Neural progenitor cell (in vitro differentiated cells): Measurements from ENCODE around the gene BRD2. TPM values are rescaled to one million over a fixed set of nuclear protein-coding genes. Genes with fewer than 3 reads are reported as not detected.

Experiments used
- DNase-seq: peaks from one replicate; pipeline ENCODE4 v3.0.0-alpha.2; 2016; ENCODE audit warnings: low spot score
- H2AFZ ChIP-seq: fragments of 200-600 bp; sonication (generic); replicated peaks from 2 replicates; pipeline ENCODE4 v1.6.1; 2016; ENCODE audit warnings: antibody characterized with exemption
- H3F3A ChIP-seq: fragments of 200-600 bp; sonication (generic); 2 replicates; pipeline ENCODE4 v1.6.1; 2016; ENCODE audit warnings: antibody characterized with exemption, low read depth
- H3K27ac ChIP-seq: fragments of 200-600 bp; sonication (generic); 2 replicates; pipeline ENCODE4 v1.5.1; 2016; ENCODE audit warnings: mild to moderate bottlenecking
- H3K27me3 ChIP-seq: fragments of 200-600 bp; sonication (generic); 2 replicates; pipeline ENCODE4 v1.6.1; 2016; ENCODE audit warnings: mild to moderate bottlenecking, moderate library complexity
- H3K36me3 ChIP-seq: fragments of 200-600 bp; sonication (generic); 2 replicates; pipeline ENCODE4 v1.5.1; 2016
- H3K4me1 ChIP-seq: fragments of 200-600 bp; sonication (generic); 2 replicates; pipeline ENCODE4 v1.6.1; 2016; ENCODE audit warnings: mixed run types
- H3K4me2 ChIP-seq: fragments of 200-600 bp; sonication (generic); 2 replicates; pipeline ENCODE4 v1.6.1; 2016
- H3K4me3 ChIP-seq: fragments of 200-600 bp; sonication (generic); 2 replicates; pipeline ENCODE4 v1.5.1; 2016
- H3K79me2 ChIP-seq: fragments of 200-600 bp; sonication (generic); 2 replicates; pipeline ENCODE4 v1.6.1; 2016; ENCODE audit warnings: low read depth
- H3K9ac ChIP-seq: fragments of 200-600 bp; sonication (generic); 2 replicates; pipeline ENCODE4 v1.6.1; 2016
- H3K9me3 ChIP-seq: fragments of 200-600 bp; sonication (generic); 2 replicates; pipeline ENCODE4 v1.5.1; 2016; ENCODE audit warnings: low read depth
- H4K20me1 ChIP-seq: fragments of 200-600 bp; sonication (generic); 2 replicates; pipeline ENCODE4 v1.6.1; 2016; ENCODE audit warnings: low read depth
- H3K27ac Mint-ChIP-seq: 3 replicates; pipeline ENCODE4 v1.8.0; 2021; ENCODE audit warnings: mixed read lengths
- H3K27me3 Mint-ChIP-seq: 2 replicates; pipeline ENCODE4 v1.8.0; 2022; ENCODE audit warnings: low read depth, mild to moderate bottlenecking, inconsistent platforms, moderate library complexity, mixed read lengths; ENCODE audit not compliant: insufficient read depth
- H3K36me3 Mint-ChIP-seq: 3 replicates; pipeline ENCODE4 v1.8.0; 2021; ENCODE audit warnings: mixed read lengths
- H3K4me1 Mint-ChIP-seq: 3 replicates; pipeline ENCODE4 v1.8.0; 2021; ENCODE audit warnings: mixed read lengths
- H3K4me3 Mint-ChIP-seq: 3 replicates; pipeline ENCODE4 v1.8.0; 2021; ENCODE audit warnings: mild to moderate bottlenecking, moderate library complexity, mixed read lengths
- H3K9me3 Mint-ChIP-seq: 3 replicates; pipeline ENCODE4 v1.8.0; 2020; ENCODE audit warnings: mixed read lengths
- EZH2 ChIP-seq: fragments of 200-600 bp; sonication (generic); IDR thresholded peaks from 2 replicates; pipeline ENCODE4 v1.6.1; 2017; ENCODE audit warnings: antibody characterized with exemption, mild to moderate bottlenecking, moderate library complexity
- EZH2phosphoT487 ChIP-seq: fragments of 200-600 bp; sonication (generic); IDR thresholded peaks from 2 replicates; pipeline ENCODE4 v1.6.1; 2017; ENCODE audit warnings: antibody characterized with exemption
- total RNA-seq: library from RNA; depleted of rRNA; stranded (reverse); fragments of >200 nt; gene quantifications from 2 replicates; pipeline ENCODE4 v1.2.3, GENCODE V29; 2015; ENCODE audit warnings: low replicate concordance
- TF ChIP-seq, protein P1 (sequence below): fragments of 200-600 bp; sonication (generic); IDR thresholded peaks from 2 replicates; pipeline ENCODE4 v1.5.1; 2017; ENCODE audit warnings: antibody characterized with exemption, mild to moderate bottlenecking

BRD2 gene
- total RNA-seq, 1 donor from 2014 or later = 202 TPM

DNA sequence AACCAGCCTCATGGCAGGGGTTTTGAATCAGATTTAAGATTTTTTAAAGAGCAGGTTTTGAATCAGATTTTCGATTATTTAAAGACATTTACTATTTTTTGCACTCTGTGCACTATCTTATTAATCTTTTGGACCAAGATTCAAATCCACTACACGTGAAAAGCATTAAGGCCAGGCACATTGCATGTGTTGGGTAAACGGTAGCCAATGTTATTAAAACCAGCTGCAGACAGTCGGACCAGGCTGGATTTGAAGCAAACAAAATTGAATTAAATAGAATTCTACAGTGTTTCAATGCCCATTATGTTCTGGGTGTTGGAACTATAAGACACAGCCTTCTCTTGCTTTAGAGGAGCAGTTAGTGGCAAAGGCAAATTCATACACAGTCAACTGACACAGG lies 33.3 kb downstream of the BRD2 start:
- Mint-ChIP-seq H3K4me1 (no peaks in the 10 kb centered on the region), H3K4me3 (no peak overlapping the region), H3K27ac (no peak overlapping the region), H3K27me3 (peaks cover 14% of the 10 kb centered on the region), H3K9me3 (no peaks in the 10 kb centered on the region), H3K36me3 (no peaks in the 10 kb centered on the region)
- H2AFZ ChIP-seq = no peak overlapping the region
- no peaks in the 10 kb centered on the region for H3K36me3 ChIP-seq
- no peak overlapping the region for H3K9ac ChIP-seq
- TF ChIP-seq, protein P1, sequence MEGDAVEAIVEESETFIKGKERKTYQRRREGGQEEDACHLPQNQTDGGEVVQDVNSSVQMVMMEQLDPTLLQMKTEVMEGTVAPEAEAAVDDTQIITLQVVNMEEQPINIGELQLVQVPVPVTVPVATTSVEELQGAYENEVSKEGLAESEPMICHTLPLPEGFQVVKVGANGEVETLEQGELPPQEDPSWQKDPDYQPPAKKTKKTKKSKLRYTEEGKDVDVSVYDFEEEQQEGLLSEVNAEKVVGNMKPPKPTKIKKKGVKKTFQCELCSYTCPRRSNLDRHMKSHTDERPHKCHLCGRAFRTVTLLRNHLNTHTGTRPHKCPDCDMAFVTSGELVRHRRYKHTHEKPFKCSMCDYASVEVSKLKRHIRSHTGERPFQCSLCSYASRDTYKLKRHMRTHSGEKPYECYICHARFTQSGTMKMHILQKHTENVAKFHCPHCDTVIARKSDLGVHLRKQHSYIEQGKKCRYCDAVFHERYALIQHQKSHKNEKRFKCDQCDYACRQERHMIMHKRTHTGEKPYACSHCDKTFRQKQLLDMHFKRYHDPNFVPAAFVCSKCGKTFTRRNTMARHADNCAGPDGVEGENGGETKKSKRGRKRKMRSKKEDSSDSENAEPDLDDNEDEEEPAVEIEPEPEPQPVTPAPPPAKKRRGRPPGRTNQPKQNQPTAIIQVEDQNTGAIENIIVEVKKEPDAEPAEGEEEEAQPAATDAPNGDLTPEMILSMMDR = no peak
- no peak for TF ChIP-seq EZH2
- no peak for TF ChIP-seq EZH2phosphoT487
- DNase-seq = no peak
- H3K79me2 ChIP-seq = no peaks in the 10 kb centered on the region
- H3F3A ChIP-seq = no peaks in the 10 kb centered on the region
- H3K4me1 ChIP-seq = no peaks in the 10 kb centered on the region
- no peaks in the 10 kb centered on the region for H3K9me3 ChIP-seq
- no peak overlapping the region for H3K27ac ChIP-seq
- H4K20me1 ChIP-seq = no peaks in the 10 kb centered on the region
- H3K4me3 ChIP-seq = no peak overlapping the region
- H3K4me2 ChIP-seq = no peak overlapping the region
- peaks cover 30% of the 10 kb centered on the region for H3K27me3 ChIP-seq

DNA sequence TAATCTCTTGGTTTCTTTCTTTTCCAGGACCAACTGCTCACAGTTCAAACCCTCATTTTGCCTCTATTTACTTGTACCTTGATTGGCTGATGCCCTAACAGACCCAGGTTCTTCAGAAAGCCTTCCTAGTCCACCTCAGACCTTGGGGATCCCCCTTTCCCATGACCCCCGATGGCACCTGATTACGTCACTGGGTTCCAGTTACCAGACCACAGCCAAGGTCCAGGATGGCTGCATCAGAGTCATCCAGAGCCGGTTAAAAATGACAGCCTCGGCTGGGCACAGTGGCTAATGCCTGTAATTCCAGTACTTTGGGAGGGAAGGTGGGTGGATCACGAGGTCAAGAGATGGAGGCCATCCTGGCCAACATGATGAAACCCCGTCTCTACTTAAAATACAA lies 36.5 kb downstream of the BRD2 start:
- no peaks in the 10 kb centered on the region for H3K36me3 ChIP-seq
- H3K9ac ChIP-seq = no peak overlapping the region
- H3F3A ChIP-seq = peaks cover 6% of the 10 kb centered on the region
- no peak overlapping the region for H2AFZ ChIP-seq
- Mint-ChIP-seq H3K27ac (no peak overlapping the region), H3K27me3 (peaks cover 12% of the 10 kb centered on the region), H3K4me1 (peaks cover 8% of the 10 kb centered on the region), H3K9me3 (no peaks in the 10 kb centered on the region), H3K4me3 (no peak overlapping the region), H3K36me3 (no peaks in the 10 kb centered on the region)
- no peak overlapping the region for H3K27ac ChIP-seq
- no peak for DNase-seq
- no peaks in the 10 kb centered on the region for H3K9me3 ChIP-seq
- H3K4me3 ChIP-seq = no peak overlapping the region
- no peak for TF ChIP-seq EZH2phosphoT487
- TF ChIP-seq EZH2 = no peak
- TF ChIP-seq, protein P1 = no peak
- H3K4me1 ChIP-seq = peaks cover 11% of the 10 kb centered on the region
- no peak overlapping the region for H3K4me2 ChIP-seq
- peaks cover 11% of the 10 kb centered on the region for H3K27me3 ChIP-seq
- no peaks in the 10 kb centered on the region for H4K20me1 ChIP-seq
- no peaks in the 10 kb centered on the region for H3K79me2 ChIP-seq

DNA sequence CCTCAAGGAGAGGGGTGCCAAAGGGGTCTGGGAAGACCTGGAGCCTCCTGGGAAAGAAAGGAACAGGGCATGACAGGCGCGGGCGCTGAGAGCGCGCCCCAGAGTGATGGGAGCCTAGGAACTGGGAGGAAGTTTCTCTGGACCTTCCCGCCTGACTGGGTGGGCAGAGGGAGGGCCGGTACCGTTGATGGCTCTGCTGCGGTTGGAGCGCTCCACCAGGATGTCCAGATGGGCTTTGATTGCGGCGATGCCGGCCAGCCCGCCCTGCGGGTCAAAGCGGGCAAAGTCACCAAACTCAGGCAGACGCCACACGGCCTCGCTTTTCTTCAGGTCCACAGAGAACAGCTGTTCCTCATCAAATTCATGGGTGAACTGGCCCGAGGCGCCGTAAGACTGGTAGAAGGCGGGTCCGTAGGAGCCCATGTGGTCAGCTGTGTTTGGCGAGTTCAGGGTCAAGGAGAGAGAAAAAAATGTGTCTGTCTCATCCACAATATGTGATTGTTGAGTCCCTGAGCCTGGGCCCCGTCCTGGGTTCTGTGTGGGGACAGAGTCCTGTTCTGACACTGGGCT lies 39.5 kb downstream of the BRD2 start:
- no peak for DNase-seq
- Histone ChIP-seq H3K36me3 (no peaks in the 10 kb centered on the region), H3F3A (peaks cover 6% of the 10 kb centered on the region), H4K20me1 (no peaks in the 10 kb centered on the region), H3K27ac (no peak overlapping the region), H3K4me3 (no peak overlapping the region), H3K4me1 (peaks cover 20% of the 10 kb centered on the region), H3K9me3 (no peaks in the 10 kb centered on the region), H3K27me3 (no peaks in the 10 kb centered on the region), H3K4me2 (no peak overlapping the region), H2AFZ (no peak overlapping the region), H3K79me2 (no peaks in the 10 kb centered on the region), H3K9ac (no peak overlapping the region)
- peaks cover 11% of the 10 kb centered on the region for H3K4me1 Mint-ChIP-seq
- H3K36me3 Mint-ChIP-seq = no peaks in the 10 kb centered on the region
- no peak overlapping the region for H3K4me3 Mint-ChIP-seq
- H3K27ac Mint-ChIP-seq = no peak overlapping the region
- no peak for TF ChIP-seq EZH2phosphoT487
- TF ChIP-seq EZH2 = no peak
- TF ChIP-seq, protein P1 = no peak
- no peaks in the 10 kb centered on the region for H3K9me3 Mint-ChIP-seq
- peaks cover 6% of the 10 kb centered on the region for H3K27me3 Mint-ChIP-seq
